Neural cell (in vitro differentiated cells): ENCODE data around the gene TSPOAP1.

Experiments
- CTCF ChIP-seq: fragments of 450-650 bp; IDR thresholded peaks from 2 replicates; pipeline ENCODE4 v1.5.1; 2014; ENCODE audit warnings: antibody characterized with exemption, mild to moderate bottlenecking, moderate library complexity; ENCODE audit not compliant: poor library complexity, severe bottlenecking
- EP300 ChIP-seq: fragments of 450-650 bp; conservative IDR thresholded peaks from 2 replicates; pipeline ENCODE4 v1.6.1; 2014; ENCODE audit warnings: antibody characterized with exemption, mild to moderate bottlenecking, moderate library complexity; ENCODE audit not compliant: poor library complexity, severe bottlenecking
- POLR2AphosphoS5 ChIP-seq: IDR thresholded peaks from 2 replicates; pipeline ENCODE4 v1.6.1; 2012
- REST ChIP-seq: IDR thresholded peaks from 2 replicates; pipeline ENCODE4 v1.6.1; 2012; ENCODE audit warnings: borderline replicate concordance

GRCh38 chr17:58269557-58270291, 58.9 kb downstream of the TSPOAP1 start:
- TF ChIP-seq CTCF (no peak), EP300 (no peak), POLR2AphosphoS5 (no peak), REST (no peak)
